ENCODE data around the gene DTWD2.
"Not testable (repeated sequence)": the region's sequence is repeated elsewhere in the genome, so short reads cannot be mapped to it uniquely, and the experiment has no call there.

Gene DTWD2

GRCh38 chr5:118918232-118918631, 70.1 kb downstream of the DTWD2 start:
- H3K27ac ChIP-seq: no peak overlapping the region
- TF ChIP-seq CTCF (IDR thresholded peaks at IDR 0.05) (no peak), ZFX (IDR thresholded peaks at IDR 0.05; ENCODE audit: borderline replicate concordance) (no peak)

- H3K27ac ChIP-seq: not testable (repeated sequence)
Observed at GRCh38 chr5:118907536-118907935, 80.8 kb downstream of the DTWD2 start.

- no peak overlapping the region for H3K27ac ChIP-seq
- TF ChIP-seq CTCF (IDR thresholded peaks at IDR 0.05) (no peak), ZFX (IDR thresholded peaks at IDR 0.05; ENCODE audit: borderline replicate concordance) (no peak)
Observed at GRCh38 chr5:118906947-118907346, 81.4 kb downstream of the DTWD2 start.

GRCh38 chr5:118905196-118905595, 83.2 kb downstream of the DTWD2 start:
- TF ChIP-seq CTCF (IDR thresholded peaks at IDR 0.05) (no peak), ZFX (IDR thresholded peaks at IDR 0.05; ENCODE audit: borderline replicate concordance) (no peak)
- no peak overlapping the region for H3K27ac ChIP-seq

GRCh38 chr5:118902656-118903438, 85.5 kb downstream of the DTWD2 start:
- TF ChIP-seq ZFX (IDR thresholded peaks at IDR 0.05; ENCODE audit: borderline replicate concordance) (no peak), CTCF (IDR thresholded peaks at IDR 0.05) (no peak)
- H3K27ac ChIP-seq: no peak overlapping the region

- TF ChIP-seq ZFX (IDR thresholded peaks at IDR 0.05; ENCODE audit: borderline replicate concordance) (no peak), CTCF (IDR thresholded peaks at IDR 0.05) (no peak)
- H3K27ac ChIP-seq: no peak overlapping the region
Observed at GRCh38 chr5:118894709-118895108, 93.6 kb downstream of the DTWD2 start.

GRCh38 chr5:118891252-118891651, 97.1 kb downstream of the DTWD2 start:
- TF ChIP-seq ZFX (IDR thresholded peaks at IDR 0.05; ENCODE audit: borderline replicate concordance) (no peak), CTCF (IDR thresholded peaks at IDR 0.05) (no peak)
- H3K27ac ChIP-seq: no peak overlapping the region

GRCh38 chr5:118889165-118889564, 99.2 kb downstream of the DTWD2 start:
- no peak for TF ChIP-seq CTCF (IDR thresholded peaks at IDR 0.05)
- no peak for TF ChIP-seq ZFX (IDR thresholded peaks at IDR 0.05; ENCODE audit: borderline replicate concordance)
- no peak overlapping the region for H3K27ac ChIP-seq
